NCI-H748 (cell line): ENCODE measurements around the gene PRC1.

Experiments
- DNase-seq: peaks from one replicate; lab custom pipeline; 2025; ENCODE audit not compliant: unreplicated experiment; lab: John Stamatoyannopoulos, UW

The PRC1 gene

DNA sequence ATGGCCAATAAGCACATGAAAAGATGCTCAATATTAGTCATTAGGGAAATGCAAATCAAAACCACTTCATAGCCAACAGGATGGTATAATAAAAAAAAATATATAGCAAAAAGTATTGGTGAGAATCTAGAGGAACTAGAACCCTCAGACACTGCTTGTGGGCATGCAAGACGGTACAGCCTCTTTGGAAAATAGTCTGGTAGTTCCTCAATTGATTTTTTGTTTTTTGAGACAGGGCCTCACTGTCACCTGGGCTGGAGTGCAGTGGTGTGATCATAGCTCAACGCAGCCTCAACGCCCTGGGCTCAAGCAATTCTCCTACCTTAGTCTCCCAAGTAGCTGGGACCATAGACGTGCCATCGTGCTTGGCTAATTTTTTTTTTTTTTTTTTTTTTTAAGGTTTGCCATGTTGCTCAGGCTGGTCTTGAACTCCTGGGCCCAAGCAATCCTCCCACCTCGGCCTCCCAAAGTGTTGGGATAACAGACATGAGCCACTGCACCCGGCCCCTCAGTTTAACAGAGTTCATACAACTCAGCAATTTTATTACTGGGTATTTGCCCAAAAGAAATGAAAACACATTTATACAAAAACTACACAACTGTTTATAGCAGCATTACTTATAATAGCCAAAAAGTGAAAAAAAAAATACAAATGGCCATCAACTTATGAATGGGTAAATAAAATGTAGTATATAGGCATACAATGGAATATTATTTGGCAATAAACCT is 5.1 kb downstream of the PRC1 start:
- no peak for DNase-seq

GRCh38 chr15:90988296-90988695 is 6.0 kb downstream of the PRC1 start:
- no peak for DNase-seq

DNA sequence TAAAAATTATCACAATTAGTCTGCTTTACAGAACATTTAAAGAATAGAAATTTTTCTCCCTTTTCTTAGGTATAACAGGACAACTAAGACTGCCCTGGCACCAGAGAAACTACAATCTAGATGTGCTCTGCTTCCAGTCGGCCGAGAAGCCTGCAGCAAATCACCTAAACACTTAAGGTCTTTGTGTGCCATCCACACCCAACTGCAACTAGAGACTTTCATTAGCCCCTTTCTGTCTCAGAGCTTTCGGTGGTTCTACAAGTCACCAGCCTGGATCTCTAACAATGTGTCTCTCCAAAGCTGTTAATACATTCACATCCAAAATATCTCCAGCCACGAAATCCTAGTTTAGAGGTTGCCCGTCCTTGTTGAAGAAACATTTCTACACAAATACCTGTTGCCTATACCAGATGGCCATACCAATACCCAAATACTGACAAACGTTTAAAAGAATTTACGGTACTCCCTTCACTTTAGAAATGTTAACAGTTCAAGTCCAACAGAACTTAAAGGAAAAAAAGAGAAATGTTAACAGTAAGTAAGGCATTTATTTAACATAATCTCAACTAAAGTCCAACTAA is 6.7 kb downstream of the PRC1 start:
- no peak for DNase-seq

- no peak for DNase-seq
These were observed 7.4 kb downstream of the PRC1 start for GRCh38 chr15:90986790-90987507.

- DNase-seq, result no peak
These were observed 12.2 kb downstream of the PRC1 start for GRCh38 chr15:90982135-90982534.

- no peak for DNase-seq
These were observed 12.7 kb downstream of the PRC1 start for GRCh38 chr15:90981681-90982080.

GRCh38 chr15:90979582-90979981 is 14.8 kb downstream of the PRC1 start:
- DNase-seq, result no peak

DNA sequence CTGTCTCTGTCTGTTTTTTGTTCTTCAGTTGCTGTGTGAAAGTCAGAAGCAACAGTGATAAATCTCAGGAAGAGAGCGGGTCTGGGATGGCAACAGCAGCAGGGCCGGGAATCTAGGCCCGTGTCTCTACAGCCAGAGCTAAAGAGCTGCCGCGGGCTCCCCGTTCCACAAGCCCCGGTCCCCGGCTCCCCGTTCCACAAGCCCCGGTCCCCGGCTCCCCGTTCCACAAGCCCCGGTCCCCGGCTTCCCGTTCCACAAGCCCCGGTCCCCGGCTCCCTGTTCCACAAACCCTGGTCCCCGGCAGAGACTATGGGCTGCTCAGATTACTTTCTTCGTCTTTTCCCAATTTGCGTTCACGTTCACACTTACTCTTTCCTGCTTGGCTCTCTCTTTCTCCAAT is 20.1 kb downstream of the PRC1 start:
- DNase-seq, result no peak

- DNase-seq, result no peak
These were observed 22.2 kb downstream of the PRC1 start for GRCh38 chr15:90972133-90972532.

DNA sequence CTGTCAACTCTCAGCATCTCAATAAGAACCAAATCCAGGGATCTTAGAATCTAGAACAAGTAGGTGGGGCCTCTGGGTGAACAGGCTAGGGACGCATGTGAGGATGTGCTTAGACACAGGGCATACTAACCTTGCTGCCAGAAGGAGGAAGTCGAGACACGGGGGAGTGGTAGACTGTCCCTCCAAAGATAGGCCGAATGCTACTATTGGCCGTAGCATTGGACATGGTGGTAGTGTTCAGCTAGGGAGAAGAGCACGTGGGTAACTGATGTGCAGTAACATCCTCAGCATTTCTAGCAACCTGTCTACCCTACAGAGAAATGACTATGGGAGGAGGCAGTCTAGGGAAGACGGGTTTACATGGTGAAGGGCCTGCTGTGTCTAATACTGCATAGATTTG is 24.1 kb downstream of the PRC1 start:
- DNase-seq, result no peak

- no peak for DNase-seq
These were observed 25.9 kb downstream of the PRC1 start for GRCh38 chr15:90968434-90968833.

DNA sequence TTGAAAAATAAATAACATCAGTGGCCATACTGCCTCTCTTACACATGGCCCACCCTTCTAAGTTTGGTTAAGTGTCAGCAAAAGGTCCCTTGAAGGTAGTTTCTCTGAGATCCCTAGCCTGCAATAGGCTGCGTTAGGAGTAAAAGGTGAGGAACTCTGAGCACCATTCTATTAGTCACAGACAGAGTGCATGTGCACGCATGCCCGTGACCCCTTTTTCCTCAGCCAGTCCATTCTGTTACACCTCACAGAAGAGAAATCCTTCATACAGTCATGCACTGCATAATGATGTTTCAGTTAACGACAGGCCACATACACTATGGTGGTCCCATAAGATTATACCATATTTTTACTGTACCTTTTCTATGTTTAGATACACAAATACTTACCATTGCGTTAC is 27.1 kb downstream of the PRC1 start:
- DNase-seq, result no peak

DNA sequence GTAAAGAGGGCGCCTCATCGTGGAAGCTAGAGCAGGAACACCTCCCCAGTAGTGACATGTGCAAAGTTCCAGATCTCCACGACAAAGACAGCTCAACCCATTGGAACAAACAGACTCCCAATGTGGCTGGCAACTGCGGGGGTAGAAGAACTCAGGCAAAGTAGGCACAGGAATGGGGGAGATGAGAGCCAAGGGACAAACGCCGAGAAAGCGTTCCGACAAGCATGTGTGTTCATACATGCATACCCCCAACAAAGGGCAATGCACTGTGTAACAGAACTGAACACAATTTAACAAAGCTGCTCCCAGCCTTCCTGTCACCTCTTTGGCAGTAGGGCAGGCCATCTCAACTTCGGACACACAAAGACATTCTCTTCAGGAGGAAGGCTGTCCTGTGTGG is 28.1 kb downstream of the PRC1 start:
- DNase-seq, result no peak

GRCh38 chr15:90962021-90962420 is 32.3 kb downstream of the PRC1 start:
- no peak for DNase-seq

GRCh38 chr15:90960298-90961091 is 33.8 kb downstream of the PRC1 start:
- DNase-seq, result no peak

GRCh38 chr15:90959894-90960293 is 34.4 kb downstream of the PRC1 start:
- DNase-seq, result no peak

DNA sequence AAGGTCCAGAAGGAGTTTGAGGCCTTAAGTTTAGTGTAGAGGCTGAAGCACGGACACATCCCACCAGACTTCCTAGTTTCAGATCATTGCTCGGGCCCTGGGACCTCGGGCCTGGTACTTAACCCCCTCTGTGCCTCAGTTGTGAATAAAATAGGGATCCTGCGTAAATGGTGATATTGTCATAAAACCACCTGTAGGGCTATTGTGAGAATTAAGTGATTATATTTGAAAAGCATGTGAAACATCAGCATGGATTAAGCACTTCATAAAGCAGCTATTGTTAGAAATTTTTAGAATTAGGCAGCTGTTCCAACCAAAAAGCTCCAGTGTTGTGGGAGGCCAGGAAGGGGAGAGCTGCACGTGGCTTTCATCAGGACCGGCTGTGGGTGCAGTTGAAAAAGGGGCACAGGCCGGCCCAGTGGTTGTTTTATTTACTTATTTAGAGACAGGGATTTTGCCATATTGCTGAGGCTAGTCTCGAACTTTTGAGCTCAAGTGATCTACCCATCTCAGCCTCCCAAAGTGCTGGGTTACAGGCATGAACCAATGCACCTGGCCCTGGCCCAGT is 35.2 kb downstream of the PRC1 start:
- no peak for DNase-seq

DNA sequence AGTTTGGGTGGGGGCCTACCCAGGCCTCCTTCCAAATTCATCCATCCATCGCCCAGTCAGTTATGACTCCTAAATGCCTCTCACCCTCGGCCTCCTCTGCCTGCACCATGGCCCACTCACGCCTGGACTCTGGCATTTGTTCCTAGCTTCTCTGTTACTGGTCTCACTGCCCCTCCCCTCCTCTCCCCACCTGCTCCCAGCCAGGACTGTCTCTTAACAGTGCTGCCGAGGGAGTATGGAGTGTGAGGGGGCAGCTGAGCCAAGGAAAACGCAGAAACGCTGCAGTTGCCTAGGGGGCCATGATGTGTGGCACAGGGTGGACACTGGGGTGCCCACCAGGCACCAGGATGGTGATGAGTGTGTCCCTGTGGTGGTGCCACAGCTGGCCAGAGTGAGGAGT is 36.5 kb downstream of the PRC1 start:
- no peak for DNase-seq

DNA sequence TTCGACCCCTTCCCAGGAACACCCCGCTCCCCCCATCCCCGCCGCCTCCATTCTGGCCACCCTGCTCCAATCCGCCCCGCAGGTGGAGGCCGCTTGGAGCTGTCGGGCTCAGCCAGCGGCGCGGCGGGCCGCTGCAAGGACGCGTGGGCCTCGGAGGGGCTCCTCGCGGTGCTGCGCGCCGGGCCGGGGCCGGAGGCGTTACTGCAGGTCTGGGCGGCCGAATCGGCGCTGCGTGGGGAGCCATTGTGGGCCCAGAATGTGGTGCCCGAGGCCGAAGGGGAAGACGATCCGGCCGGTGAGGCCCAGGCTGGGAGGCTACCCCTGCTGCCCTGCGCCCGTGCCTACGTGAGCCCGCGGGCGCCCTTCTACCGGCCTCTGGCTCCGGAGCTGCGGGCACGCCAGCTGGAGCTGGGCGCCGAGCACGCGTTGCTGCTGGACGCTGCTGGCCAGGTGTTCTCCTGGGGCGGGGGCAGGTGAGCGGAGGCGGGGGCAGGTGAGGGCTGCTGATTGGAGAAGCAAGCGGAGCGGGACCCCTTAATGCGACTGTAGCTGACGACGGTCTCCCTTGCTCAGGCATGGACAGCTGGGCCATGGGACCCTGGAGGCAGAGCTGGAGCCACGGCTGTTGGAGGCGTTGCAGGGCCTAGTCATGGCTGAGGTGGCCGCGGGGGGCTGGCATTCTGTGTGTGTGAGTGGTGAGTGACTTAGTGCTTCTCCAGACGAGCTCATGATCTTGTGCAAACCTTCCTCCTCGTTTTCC is 37.1 kb downstream of the PRC1 start:
- peak; percentile 21 for DNase-seq

DNA sequence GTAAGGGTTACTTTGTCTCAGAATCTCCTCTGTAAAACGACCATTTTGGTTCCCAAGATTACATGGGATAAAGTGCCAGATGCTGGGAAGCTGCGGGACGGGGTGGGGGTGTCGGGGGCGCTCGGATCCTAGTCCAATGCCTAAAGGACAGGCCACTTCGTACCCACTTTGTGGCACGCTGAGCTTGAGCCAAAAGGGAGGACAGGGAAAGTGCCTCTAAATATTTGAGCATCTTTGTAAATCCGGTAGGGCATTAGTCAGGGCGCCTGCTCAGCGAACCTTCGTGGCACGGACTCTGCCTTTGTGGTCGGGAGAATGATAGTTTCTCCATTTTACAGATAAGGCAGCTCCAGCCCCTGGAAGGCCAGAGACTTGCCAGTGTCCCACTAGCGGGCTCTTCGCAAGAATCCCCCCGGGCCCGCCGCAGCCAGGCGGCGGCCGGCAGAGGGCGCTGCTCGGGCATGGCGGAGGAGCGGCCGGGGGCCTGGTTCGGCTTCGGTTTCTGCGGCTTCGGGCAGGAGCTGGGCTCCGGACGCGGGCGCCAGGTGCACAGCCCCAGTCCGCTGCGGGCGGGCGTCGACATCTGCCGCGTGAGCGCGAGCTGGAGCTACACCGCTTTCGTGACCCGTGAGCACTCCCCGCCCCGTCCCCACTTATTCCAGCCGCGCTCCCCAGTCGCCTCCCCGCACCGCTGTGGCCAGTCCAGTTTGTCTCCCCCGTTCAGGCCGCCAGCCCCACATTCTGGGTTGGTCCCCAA is 37.9 kb downstream of the PRC1 start:
- DNase-seq, result peak; percentile 58
